ENCODE results near the gene ANKUB1.

ANKUB1 gene

DNA sequence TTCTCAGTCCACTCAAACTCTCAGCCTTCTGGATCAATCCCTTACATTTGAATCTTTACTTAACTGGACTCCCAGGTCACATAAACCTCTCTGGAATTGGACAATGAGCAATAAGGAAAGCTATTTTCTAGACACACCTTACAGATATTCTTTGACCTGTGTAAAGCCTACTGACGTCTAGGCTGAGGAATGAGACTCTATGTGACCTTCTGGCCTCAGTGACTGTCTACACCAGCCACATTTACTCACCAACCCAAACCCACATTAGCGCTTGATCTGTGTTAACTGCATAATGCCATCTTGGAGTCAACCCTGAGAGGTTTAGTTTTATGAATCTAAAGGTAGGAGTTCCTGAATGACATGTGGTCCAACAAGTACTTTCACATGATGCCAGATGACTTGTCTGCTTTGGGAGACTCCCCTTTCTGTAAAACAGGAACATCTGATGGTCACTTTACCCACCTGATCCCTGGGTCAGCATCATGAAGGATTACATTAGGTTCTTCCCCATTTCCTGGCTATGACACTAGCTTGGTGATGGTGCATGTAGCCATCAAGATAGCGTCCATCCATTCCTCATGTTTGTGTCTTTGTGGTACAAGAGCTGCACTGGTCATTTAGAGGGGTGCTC, 28.7 kb downstream of the ANKUB1 start:
- no peak for DNase-seq (ENCODE audit: low spot score)

DNA sequence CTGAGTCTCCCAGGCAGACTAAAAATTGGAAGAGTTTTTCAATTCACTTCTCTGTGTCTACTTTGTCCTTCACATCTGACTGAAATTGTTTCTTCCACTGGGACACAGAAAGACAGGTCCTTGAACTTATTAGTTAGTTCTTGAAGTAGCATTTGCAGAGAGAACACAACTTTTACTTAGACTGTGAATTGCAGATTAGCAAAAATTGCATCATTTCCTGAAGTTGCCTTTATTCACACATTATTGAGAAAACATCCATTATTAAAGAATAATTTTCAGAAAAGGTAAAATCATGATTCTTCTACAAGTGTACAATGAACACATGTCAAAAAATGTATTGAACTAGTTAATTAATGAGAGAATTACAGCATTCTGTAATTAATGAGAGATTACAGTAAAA, 38.6 kb downstream of the ANKUB1 start:
- no peak for DNase-seq (ENCODE audit: low spot score)

- DNase-seq (ENCODE audit: low spot score) = no peak
Measured at GRCh38 chr3:149752788-149753136, 39.6 kb downstream of the ANKUB1 start.

GRCh38 chr3:149752051-149752787, 40.1 kb downstream of the ANKUB1 start, which contains the start of gene COMMD2:
Gene COMMD2 (minus strand): TSS chr3:149752489. CDS start chr3:149752444, 45 bp downstream.
- DNase-seq (ENCODE audit: low spot score) = peak; percentile 88

GRCh38 chr3:149751551-149751950, 40.8 kb downstream of the ANKUB1 start:
- no peak for DNase-seq (ENCODE audit: low spot score)

- DNase-seq (ENCODE audit: low spot score) = no peak
Measured at GRCh38 chr3:149744606-149745005, 47.7 kb downstream of the ANKUB1 start.

DNA sequence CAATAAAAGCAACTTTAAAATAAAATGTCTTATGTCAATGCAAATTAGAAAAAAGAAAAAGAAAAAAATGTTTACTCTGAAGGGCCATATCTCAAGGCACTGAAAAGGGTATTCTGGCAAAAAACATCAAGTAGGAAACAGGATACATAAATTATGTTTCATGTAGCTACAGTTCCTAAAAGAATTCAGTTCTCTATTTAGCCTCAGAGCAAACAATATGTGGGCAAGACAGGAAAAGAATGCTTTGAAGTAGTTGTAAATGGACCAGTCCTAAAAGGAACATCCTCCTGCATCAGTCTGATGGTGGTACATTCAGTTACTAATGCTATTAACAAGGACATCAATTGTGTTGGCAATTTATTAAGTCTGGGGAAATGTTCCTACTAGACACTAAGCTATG, 48.2 kb downstream of the ANKUB1 start:
- no peak for DNase-seq (ENCODE audit: low spot score)

DNA sequence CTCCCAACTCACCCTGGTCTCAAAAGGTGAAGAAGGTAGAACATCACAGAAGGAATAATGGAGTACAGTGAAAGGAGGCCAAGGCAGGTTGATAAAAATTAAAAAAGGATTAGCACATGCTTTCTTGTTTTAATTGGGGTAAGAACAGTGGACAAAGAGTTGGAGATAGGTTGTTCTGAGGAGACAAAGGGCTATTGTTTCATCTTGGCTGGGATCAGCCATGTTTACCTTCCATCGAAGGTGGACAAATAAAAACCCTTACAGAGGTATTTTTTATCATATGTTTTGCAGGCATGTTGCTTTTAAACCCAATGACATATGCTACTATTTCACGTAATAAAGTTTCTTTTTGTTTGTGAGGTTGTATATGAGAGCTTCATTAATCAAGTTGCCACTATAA, 53.0 kb downstream of the ANKUB1 start:
- no peak for DNase-seq (ENCODE audit: low spot score)

DNA sequence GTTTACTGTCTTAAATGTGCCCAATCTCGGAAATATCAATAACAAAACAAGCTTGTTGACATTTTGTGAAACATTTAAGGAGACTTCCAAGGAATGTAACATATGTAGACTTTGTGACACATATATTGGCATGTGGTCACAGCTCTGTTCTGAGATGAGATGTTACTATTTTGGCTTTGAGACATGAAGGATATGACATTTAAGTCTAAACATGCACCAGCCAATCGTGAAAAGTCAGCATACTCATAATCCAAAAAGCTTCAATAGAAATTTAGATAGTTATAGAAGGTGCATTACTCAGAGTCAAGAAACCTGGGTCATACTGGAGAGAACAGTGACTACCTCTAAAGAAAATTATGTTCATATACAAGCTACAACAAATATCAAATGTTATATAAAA, 53.5 kb downstream of the ANKUB1 start:
- no peak for DNase-seq (ENCODE audit: low spot score)

DNA sequence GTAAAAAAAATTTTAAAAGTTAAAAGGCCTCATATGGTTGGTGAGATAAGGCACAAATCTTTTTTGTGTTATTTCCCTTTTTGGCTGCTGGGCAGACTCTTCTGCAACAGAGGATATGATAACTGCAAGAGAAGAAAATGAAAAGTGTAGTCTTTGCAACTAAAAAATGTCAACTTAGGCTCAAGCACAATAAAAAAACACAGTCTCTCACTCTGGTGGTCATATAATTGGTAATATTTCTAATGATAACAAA, 55.5 kb downstream of the ANKUB1 start:
- no peak for DNase-seq (ENCODE audit: low spot score)

- no peak for DNase-seq (ENCODE audit: low spot score)
Measured at GRCh38 chr3:149736175-149736952, 56.0 kb downstream of the ANKUB1 start.

DNA sequence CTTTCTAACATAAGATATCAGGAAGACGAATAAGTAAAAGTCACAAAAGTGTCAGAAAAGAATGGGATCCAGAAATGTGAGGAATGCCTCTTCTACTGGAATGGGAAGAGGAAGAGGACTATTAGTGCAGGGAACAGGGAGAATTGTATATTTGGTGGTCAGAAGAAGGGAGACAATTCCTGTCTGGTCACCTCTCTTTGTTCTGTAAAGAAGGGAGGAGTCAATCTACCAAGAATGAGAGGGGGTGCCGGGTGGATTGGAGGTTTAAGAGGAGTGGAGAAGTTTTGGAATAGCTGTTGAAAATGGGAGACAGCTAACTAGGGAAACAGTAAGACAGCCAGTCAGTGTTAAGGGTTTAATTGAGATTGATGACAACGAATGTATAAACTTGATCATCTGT, 60.1 kb downstream of the ANKUB1 start:
- DNase-seq (ENCODE audit: low spot score) = no peak

DNA sequence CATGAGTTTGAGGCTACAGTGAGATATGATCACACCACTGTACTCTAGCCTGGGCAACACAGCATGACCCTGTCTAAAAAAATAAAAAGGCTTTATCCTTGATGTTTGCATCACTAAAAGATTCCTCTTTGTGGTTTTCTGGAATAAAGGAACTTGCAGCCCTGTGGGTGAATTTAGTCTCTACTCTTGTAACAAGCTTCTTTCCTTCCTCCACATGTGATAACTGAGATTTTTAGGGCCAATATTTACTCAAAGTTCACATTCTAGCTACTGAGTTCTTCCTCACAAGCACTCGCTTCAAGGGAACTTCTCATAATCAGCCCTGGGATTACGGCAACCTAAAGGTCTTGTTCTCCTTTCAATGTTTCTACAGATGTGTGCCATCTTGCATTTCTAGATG, 64.7 kb downstream of the ANKUB1 start:
- no peak for DNase-seq (ENCODE audit: low spot score)

DNA sequence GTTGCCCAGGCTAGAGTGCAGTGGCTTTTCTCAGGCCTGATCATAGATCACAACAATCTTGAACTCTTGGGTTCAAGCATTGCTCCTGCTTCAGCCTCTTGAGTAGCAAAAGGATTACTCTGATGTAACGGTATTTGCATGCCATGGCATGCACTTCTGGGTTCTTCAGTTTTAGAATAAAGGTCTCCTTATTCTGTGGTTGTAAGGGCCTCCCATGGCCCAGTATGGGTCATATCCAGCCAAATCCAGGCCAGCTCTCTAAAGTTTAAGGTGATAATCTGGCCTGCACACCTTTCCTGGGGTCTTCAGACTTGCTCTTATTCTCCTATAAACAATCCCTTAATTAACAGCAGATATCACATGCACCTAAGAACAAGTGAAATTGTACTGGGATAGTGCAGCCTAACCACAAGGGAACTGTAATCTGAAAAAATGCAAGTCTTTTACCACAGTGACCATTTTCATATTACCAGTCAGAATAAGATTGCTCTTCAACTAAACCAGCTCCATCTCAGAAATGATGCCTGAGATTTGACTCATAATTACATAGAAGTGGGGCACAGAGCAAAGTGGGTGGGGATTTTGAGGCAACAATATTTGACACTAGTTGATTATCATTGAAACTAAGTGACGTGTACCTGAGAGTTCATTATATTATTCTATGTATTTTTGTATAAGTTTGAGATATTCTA, 65.5 kb downstream of the ANKUB1 start:
- no peak for DNase-seq (ENCODE audit: low spot score)

DNA sequence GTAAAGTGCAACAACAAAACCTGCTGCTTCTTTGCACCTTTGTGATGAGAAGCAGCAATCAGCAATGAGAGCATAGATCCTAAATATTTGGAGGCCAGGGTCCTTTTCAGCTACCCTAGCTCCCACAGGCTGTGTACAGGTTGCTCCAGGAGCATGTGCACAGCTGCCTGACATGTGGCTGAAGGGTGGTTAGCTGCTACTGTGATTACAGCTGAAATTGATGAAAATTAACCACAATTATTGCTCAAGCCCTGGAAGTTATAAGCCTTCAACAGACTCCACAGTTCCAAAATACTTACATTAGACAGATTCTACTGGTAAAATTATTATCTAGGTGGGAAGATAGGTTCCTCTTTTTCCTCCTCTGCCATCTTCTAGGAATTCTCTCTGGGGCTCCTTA, 68.6 kb downstream of the ANKUB1 start:
- no peak for DNase-seq (ENCODE audit: low spot score)

- DNase-seq (ENCODE audit: low spot score) = no peak
Measured at GRCh38 chr3:149720918-149721317, 71.4 kb downstream of the ANKUB1 start.

DNA sequence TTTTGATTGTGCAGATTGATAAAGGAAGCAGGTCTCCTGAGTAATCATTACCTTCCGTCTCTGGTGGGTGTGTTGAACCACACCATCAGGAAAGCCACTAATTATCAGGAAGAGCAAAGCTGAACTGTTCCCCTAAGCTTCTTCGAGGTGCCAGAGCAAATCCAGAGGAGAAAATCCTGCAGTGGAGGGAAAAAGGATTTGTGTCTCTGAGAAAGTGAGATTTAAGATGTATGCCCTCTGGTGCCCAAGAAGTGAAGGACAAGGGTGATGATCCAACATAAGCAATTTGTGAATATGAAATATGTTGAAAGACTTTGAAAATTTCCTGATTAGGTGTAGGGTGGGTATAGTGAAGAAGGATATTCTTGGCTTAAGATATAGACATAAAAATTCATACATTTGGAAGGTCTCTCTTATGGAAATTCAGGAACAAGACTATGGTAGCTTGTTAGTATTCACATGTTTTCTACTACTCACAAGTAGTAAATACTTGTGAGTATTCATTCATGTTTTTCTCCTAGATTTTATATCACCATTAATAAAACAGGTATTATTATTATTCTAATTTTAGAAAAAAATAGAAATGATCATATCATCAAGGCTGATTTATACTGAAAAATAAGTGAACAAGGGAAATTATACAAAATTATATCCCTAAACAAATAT, 74.8 kb downstream of the ANKUB1 start:
- DNase-seq (ENCODE audit: low spot score) = no peak

DNA sequence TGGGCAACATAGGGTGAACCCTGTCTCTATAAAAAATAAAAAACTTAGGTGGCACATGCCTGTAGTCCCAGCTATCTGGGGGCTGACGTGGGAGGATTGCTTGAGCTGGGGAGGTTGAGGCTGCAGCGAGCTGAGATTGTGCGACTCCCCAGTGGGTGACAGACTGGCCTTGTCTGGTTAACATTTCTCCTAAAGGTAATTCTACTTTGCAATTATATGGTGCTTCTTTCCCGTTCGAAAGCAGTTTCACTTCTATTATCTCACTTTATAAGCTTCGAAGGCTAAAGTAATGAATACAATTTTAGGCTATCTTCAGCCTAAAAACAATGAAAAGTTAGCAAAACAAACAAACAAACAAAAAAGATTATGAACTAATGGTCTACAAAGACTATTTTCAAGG, 75.4 kb downstream of the ANKUB1 start:
- DNase-seq (ENCODE audit: low spot score) = no peak

GRCh38 chr3:149715247-149715646, 77.1 kb downstream of the ANKUB1 start:
- DNase-seq (ENCODE audit: low spot score) = no peak

DNA sequence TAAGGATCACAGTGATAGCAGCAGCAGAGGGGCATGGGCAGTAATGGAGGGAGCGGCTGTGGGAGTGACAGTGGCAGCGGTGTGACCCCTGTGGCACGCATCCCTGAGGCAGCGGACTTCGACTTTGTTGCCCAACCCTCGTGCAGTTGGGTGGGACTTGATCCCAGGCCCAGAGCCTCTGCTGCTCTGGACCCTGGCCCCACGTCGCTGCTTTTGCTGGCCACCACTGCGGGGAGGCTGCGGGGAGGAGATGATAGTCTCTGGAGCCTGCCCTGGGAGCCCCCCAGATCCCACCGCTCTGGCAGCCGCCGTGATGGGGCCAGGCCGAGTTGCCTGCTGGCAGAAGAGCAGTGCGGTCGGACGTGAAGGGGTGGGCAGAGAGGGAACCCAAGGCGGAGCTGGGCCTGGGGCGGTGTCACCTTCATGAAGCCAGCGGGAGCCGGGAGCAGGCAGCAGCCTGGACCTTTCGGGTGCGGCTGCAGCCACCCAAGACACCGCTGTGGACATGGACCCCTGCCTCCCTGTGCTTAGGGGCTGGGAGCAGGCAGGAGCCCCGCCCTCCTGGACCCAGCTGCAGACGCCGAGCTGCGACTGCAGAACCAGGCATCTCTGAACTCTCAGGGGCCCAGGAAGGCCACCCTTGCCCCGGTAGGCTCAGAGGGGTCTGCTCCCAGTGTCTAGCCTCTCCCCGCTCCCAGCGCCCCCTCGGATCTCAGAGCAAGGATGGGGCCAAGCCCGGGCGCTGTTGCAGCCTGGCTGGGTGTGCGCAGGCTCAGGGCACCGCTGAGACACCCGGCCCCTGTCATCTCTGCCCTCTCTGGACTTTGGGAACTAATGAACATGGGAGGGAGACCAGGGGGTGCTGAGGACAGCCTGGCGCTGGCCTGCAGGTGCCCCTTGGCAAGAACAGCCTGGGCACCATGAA, 78.4 kb downstream of the ANKUB1 start:
- DNase-seq (ENCODE audit: low spot score) = no peak

Measured in left forelimb (tissue), 1 donor.